Left renal cortex interstitium (tissue), 4 donors: ENCODE data around the gene BACH2. TPM values are rescaled to one million over a fixed set of nuclear protein-coding genes. Genes with fewer than 3 reads are reported as not detected.
"Not testable (repeated sequence)": the region's sequence is repeated elsewhere in the genome, so short reads cannot be mapped to it uniquely, and the experiment has no call there.

Experiments used
- DNase-seq, 4 donors: peaks; one replicate each; pipeline ENCODE4 v3.0.0-alpha.2; 2013; ENCODE audit warnings: low read depth in 4 of 4, low spot score in 2 of 4, missing footprints in 1 of 4
- polyA plus RNA-seq, 4 donors: library from polyadenylated mRNA; unstranded; fragments of 120-200 nt; gene quantifications; one replicate each; pipeline ENCODE4 v1.2.1, GENCODE V29; 2013; ENCODE audit not compliant: insufficient read length in 4 of 4

BACH2 gene
- polyA plus RNA-seq, 4 donors: 9.1 to 9.9 (median 9.5) TPM

DNA sequence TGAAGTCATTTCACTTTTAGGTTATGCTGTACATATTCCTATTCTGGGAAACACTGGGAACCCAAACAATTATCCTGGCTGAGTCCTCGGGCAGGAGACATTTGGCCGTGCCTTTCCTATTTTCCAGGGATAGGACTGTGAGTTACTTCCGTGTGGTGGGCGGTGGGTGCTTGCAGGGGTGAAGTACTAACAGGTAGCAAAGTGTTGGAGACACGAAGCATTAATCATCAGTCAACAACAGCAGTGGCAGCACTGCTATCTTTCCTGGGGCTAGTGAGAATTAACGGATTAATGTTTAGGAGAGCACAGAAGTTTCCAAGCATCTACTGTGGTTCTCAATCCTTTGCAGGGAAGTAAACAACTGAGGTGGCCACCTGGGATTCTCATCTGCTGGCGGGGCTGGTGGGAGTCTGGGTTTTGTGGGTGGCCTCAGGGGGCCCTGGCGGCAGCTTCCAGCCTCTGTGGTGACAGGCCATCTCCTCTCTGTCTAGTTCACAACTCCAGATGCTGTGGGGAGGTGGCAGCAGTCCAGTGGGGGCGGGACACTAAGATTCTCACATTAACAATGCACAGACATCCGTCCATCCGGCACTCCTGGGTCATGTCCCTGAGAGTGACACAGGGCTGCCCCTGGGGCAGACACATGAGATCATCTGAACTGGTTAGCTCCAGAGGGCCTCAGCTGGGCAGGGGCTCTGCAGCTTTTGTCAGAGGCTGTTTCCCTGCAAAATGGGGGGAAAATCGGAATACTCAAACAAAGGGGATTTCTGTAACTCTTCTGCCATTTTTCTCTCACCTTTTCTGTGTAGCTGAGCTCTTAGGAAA, 311.5 kb downstream of the BACH2 start:
- peak in 1 of 4 donors; percentile 53 for DNase-seq

DNA sequence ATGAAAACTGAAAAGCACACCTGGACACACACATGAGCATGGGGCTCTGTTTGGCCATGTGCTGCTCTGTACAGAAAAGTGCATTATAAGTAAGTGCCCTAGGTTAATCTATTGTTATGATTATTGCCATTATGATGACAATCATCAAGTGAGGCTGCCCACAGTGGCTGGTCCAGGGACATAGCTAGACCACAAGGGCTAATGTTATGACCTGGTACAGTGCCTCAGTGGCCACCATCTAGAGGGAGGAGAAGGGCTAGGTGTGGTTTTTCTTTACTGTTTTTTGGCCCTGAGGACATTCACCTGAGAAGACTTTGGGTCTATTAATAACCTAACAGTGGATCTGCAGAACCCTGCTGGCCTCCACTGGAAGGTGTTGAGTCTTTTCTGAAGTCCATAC, 316.3 kb downstream of the BACH2 start:
- no peak for DNase-seq

GRCh38 chr6:89979481-89980119, 317.0 kb downstream of the BACH2 start:
- no peak for DNase-seq

DNA sequence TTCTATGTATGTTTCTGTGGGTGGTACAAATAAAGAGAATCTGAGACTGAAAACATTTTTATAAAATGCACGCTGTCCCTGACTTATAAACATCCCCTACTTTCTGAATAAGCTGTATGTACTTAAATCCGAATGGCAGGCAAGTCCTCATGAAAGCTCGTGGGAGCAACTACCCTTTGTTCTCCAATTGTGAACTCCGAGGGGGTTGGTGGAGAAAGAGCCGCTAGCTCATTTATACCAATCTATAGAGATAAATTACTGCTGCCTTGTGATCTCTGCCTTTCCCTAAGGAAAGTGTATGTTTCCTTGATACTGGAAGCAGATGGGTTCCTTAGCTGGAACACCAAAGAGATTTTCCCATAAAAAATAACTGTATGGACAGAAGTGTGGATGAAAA, 317.9 kb downstream of the BACH2 start:
- DNase-seq: no peak

- DNase-seq: peak in 3 of 4 donors; percentile 55 to 73 (median 61)
Observed at GRCh38 chr6:89977808-89978748, 318.6 kb downstream of the BACH2 start.

GRCh38 chr6:89976694-89977020, 320.0 kb downstream of the BACH2 start:
- DNase-seq: no peak

GRCh38 chr6:89975991-89976693, 320.5 kb downstream of the BACH2 start:
- DNase-seq: no peak

- no peak for DNase-seq
Observed at GRCh38 chr6:89975366-89975765, 321.3 kb downstream of the BACH2 start.

DNA sequence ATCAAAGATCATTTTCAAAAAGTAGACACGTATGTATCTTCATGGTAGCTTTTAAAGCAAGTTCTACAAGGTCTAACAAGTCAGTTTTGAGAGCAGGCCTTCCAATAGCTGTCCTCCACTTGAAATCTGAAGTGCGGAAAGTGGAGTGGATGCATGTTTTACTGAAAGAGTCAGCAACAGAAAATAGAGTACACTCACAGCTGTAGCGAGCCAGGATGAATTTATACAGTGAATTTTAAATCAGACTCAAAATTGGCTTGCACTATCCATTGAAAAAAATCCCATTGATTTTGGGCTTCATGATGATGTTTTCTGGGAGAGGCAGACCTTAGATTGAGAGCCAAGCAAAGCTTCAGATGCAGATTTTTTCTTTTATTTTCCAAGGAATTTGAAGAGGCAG, 321.8 kb downstream of the BACH2 start:
- DNase-seq: no peak

DNA sequence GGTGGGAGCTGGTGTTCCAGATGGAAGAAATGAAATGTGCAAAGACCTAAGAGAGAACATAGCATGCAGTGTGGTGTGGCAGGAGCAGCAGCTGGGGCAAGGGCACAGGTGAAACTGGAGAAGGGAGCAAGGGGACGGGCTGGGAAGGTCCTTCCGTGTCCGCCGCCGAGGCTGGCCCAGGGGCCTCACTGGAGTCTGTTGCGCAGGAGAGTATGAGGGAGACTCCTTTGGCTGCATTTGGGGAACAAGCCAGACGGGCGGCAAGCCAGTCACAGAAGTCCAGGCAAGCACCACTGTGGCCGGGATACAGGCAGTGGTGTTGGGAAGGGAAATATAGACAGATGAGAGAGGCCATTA, 324.6 kb downstream of the BACH2 start:
- no peak for DNase-seq

DNA sequence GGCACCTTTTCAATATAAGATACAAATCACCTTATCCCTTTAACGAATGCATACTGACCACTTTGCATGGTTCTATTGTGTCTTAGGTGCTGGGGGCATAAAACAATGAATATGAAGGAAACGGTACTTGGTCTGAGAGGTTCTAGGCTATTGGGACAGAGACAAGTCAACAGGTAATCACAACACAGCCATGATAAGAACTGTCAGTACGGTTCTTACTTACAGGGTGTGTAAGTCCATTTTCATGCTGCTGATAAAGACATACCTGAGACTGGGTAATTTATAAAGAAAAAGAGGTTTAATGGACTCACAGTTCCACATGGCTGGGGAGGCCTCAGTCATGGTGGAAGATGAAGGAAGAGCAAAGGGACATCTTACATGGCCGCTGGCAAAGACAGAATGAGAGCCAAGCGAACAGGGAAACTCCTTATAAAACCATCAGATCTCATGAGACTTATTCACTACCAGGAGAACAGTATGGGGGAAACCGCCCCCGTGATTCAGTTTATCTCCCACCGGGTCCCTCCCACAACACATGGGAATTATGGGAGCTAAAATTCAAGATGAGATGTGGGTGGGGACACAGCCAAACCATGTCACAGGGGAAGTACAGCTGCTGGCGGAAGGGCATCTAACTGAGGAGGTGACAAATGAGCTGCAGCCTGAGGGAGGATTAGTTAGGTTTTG, 325.2 kb downstream of the BACH2 start:
- DNase-seq: not testable (repeated sequence)

DNA sequence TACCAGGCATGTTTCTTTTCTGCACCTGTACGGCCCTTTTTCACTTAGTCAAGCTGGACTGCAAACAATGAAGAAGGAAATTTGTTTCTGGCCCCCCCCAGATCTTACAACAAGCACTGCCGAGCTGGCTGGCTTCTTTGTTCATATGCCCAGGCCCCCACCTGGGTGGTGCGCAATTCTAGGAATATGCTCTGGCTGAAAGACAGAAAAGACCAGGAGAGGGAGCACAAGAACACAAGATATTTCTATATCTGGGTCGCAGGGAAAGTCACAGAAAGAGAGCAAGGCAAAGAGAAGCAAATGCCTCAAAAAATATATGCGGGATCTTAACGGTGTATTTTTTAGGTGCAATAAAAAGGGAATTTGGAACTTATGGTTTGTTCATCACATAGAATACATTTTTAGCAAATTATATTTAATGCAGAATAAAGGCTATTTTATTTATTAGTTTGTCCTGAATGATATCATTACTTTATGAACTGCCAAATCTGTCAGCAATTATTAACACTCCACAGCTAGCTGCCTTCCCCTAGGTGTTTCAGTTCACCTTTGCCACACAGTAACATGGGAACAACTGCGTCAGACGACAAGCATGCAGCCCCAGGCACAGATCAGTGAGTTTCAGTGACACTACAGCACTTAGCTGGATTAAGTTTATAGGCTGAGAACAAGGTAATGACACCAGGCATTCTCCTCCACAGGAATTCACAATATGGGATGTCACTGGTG, 325.9 kb downstream of the BACH2 start:
- peak in 1 of 4 donors; percentile 56 for DNase-seq

GRCh38 chr6:89970072-89970471, 326.6 kb downstream of the BACH2 start:
- DNase-seq: no peak

DNA sequence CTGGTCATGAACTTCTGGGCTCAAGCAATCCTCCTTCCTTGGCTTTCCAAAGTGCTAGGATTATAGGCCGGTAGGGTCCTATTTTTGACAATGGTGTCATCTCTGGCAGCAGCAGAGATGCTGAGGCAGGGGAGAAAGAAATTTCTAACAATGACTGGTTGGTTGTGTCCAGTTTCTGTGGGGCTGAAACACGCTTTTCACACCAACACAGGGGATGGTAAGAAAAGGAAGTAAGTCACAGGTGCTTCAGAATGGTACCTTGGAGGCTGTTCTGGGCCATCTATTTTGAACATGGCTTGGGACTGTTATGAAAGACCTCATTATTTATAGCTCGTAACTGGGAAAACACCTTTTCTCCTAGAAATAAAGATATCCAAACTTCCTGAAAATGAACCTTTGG, 329.7 kb downstream of the BACH2 start:
- no peak for DNase-seq

DNA sequence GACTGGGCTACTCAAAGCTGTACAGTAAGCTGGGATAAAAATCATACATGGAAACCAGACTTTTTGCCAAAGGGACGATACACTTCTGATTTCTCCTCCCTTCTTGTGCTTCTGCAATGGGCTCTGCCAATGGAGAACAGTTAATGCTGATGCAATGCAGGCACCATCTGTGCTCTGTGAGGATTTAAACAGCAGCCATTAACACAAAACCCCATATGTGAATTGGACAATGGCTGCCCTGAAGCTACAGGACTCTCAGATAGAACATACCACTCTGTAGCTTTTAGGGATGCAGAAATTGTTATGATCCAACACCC, 330.5 kb downstream of the BACH2 start:
- DNase-seq: no peak

DNA sequence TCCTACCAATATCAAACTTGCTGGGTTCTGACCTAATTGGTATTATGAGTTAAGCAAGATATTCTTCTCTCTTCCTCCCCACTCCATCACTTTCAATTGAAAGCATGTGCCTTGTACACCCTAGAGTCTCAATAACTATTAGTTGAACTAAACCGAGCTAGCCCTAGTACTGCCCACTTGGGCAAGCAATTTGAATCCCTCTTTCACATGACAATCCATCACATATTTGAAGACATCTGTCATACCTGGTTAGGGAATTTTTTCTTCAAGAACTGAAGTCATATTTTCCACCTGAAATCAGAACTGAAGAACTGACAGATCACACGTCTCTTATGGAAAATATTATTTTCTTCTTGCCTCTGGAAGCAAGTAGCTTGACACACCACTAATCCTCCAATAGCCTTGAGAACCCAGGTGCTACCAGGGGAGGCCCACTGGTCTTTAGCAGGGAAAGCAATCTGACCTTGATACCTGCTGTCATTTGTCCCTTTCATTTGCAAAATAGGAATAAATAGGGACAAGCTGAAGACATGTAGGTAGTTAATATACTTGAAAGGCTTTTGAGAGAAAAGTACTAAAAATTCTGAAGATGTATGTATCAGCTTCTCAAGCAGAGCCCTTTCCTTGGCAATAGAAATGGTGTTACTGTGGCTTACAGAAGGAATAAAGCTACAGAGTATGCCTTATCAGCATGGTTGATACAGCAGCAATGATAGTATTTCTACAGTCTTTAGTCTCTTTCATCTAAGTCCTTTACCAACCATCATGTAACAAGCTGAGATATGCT, 331.0 kb downstream of the BACH2 start:
- no peak for DNase-seq

DNA sequence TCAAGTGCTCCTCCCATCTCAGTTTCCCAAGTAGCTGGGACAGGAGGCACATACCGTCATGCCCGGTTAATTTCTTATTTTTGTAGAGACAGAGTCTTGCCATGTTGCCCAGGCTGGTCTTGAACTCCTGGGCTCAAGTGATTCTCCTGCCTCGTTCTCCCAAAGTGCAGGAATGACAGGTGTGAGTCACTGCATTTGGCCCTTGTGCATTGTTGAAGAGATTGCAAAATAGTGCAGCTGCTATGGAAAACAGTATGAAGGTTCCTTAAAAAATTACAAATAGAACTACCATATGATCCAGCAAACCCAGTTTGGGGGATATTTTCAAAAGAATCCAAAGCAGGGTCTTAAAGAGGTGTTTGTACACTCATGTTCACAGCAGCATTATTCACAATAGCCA, 333.3 kb downstream of the BACH2 start:
- no peak for DNase-seq

- DNase-seq: no peak
Observed at GRCh38 chr6:89961481-89961880, 335.2 kb downstream of the BACH2 start.

- no peak for DNase-seq
Observed at GRCh38 chr6:89959883-89960282, 336.8 kb downstream of the BACH2 start.
